GM10248 (cell line): ENCODE measurements around the gene ULK2.

Source experiments
- CTCF ChIA-PET: fragments of 300-600 bp; sonication (Branson Sonifier 250); formaldehyde crosslinking; extraction: SDS; loops from one replicate; lab custom pipeline; 2021; ENCODE audit warnings: antibody characterized with exemption; lab: Yijun Ruan, JAX
- POLR2A ChIA-PET: fragments of 350-650 bp; sonication (Branson Sonifier 250); formaldehyde crosslinking; extraction: SDS; loops from one replicate; lab custom pipeline; 2020; ENCODE audit warnings: antibody characterized with exemption; lab: Yijun Ruan, JAX
- DNase-seq: peaks from one replicate; pipeline ENCODE4 v3.0.0; 2012; ENCODE audit errors: extremely low spot score
- TF ChIP-seq, protein P1 (sequence below): IDR thresholded peaks from 2 replicates; pipeline ENCODE4 v1.5.1; 2012; ENCODE audit warnings: mild to moderate bottlenecking, low read depth; ENCODE audit errors: extremely low read depth, missing control alignments, control extremely low read depth

The ULK2 gene

GRCh38 chr17:19757536-19758180, 110.1 kb downstream of the ULK2 start:
- TF ChIP-seq, protein P1, sequence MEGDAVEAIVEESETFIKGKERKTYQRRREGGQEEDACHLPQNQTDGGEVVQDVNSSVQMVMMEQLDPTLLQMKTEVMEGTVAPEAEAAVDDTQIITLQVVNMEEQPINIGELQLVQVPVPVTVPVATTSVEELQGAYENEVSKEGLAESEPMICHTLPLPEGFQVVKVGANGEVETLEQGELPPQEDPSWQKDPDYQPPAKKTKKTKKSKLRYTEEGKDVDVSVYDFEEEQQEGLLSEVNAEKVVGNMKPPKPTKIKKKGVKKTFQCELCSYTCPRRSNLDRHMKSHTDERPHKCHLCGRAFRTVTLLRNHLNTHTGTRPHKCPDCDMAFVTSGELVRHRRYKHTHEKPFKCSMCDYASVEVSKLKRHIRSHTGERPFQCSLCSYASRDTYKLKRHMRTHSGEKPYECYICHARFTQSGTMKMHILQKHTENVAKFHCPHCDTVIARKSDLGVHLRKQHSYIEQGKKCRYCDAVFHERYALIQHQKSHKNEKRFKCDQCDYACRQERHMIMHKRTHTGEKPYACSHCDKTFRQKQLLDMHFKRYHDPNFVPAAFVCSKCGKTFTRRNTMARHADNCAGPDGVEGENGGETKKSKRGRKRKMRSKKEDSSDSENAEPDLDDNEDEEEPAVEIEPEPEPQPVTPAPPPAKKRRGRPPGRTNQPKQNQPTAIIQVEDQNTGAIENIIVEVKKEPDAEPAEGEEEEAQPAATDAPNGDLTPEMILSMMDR = no peak
- CTCF ChIA-PET = interaction anchor here (0.6 to 12.8 kb wide), 4 partner anchors 7 to 112 kb away, joined by 3 to 162 read pairs (median 26); no protein-coding TSS in a partner anchor
- DNase-seq = no peak
- POLR2A ChIA-PET = no interaction called here

GRCh38 chr17:19756546-19756945, 111.2 kb downstream of the ULK2 start:
- TF ChIP-seq, protein P1 = no peak
- POLR2A ChIA-PET = no interaction called here

GRCh38 chr17:19755821-19756510, 111.8 kb downstream of the ULK2 start:
- peak; percentile 81 for DNase-seq
- TF ChIP-seq, protein P1 = no peak
- POLR2A ChIA-PET = no interaction called here
- CTCF ChIA-PET = interaction anchor here (1.0 to 12.8 kb wide), 6 partner anchors 9 to 243 kb away, joined by 3 to 162 read pairs (median 14); partner anchors contain the start of gene ALDH3A2

More at GRCh38 chr17:19756546-19756945, 111.2 kb downstream of the ULK2 start:
- CTCF ChIA-PET = interaction anchor here (1.0 to 12.8 kb wide), 6 partner anchors 8 to 244 kb away, joined by 4 to 162 read pairs (median 14); partner anchors contain the start of gene ALDH3A2
- no peak for DNase-seq

DNA sequence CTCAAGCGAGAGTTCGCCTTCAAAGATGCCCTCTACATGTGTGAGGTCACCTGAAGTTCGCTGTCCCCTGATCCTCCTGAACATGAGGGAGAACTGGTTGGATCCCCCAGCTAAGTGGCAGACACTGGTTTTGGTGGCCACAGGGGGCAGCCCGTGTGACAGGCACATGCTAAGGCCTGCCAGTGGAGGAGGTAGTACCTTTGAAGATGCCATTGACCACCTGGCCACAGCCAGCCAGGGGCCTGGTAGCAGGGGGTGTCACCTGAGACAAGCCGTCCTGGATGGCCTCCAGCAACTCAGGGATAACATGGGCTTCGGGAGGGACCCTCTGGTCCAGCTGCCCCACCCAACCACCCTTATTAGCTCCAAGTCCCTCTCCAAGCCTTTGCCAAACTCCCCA, 112.3 kb downstream of the ULK2 start:
- DNase-seq = no peak
- POLR2A ChIA-PET = no interaction called here

GRCh38 chr17:19753661-19754463, 113.9 kb downstream of the ULK2 start:
- POLR2A ChIA-PET = interaction anchor here (0.6 kb wide), 1 partner anchor 129 kb away, joined by 6 read pairs; no protein-coding TSS in a partner anchor
- TF ChIP-seq, protein P1 = no peak
- DNase-seq = no peak
- CTCF ChIA-PET = interaction anchor here (1.2 to 12.8 kb wide), 6 partner anchors 8 to 262 kb away, joined by 3 to 162 read pairs (median 12); partner anchors contain the start of gene ALDH3A2

More for the DNA sequence above, 112.3 kb downstream of the ULK2 start:
- TF ChIP-seq, protein P1 = no peak
- CTCF ChIA-PET = interaction anchor here (1.0 to 12.8 kb wide), 6 partner anchors 9 to 107 kb away, joined by 3 to 162 read pairs (median 14); partner anchors contain the start of gene ALDH3A2
